ENCODE results near the gene WBP2. TPM values are rescaled to one million over a fixed set of nuclear protein-coding genes. Genes with fewer than 3 reads are reported as not detected.

The WBP2 gene
- total RNA-seq, 4 donors from 2014 or later: 63.5 to 79.7 (median 71.0) TPM

DNA sequence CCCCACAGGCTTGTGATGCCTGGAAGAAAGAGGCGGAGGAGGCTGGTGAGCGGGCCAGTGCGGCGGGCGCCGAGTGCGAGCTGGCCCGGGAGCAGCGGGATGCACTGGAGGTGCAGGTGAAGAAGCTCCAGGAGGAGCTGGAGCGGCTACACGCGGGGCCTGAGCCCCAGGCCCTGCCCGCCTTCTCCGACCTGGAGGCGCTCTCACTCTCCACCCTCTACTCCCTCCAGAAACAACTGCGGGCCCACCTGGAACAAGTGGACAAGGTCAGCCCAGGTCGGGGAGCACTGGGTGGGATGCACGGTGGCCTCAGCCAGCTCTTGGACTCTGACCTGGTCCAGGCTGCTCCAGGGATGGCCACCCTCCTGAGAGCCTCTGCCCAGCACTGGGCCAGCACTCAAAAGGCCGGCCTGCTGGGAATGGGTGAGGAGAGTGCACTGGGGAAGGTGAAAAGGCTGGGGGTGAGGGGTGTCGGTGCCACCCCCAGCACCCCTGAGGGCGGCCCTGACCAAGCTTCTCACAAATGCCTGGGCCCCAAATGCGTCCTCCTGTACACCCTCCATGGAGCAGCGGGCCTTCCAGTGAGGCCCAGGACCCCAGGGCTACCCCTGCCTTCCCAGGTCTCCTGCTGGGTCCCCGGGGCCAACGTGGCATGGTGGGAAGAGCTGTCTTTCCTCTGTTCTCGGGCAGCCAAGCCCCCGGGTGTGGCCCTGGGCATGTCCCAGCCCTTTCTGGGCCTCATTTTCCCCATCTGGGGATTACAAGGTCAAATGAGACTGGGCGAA lies 31.7 kb downstream of the WBP2 start:
- H3K4me3 ChIP-seq: no peak overlapping the region
- H3K27me3 ChIP-seq: no peaks in the 10 kb centered on the region
- H3K4me1 ChIP-seq: peaks cover 0 to 45% (median 13%) of the 10 kb centered on the region in 4 donors
- WGBS, 2 donors: 87% methylated on average over 26 of the region's 28 CpGs
- peaks cover 0 to 82% (median 35%) of the 10 kb centered on the region in 3 donors for H3K36me3 ChIP-seq
- H3K9me3 ChIP-seq: no peaks in the 10 kb centered on the region
- peak overlapping the region in 2 of 4 donors; percentile 46 to 60 for H3K27ac ChIP-seq
- TF ChIP-seq POLR2A (IDR thresholded peaks at IDR 0.05) (no peak), EP300 (IDR thresholded peaks at IDR 0.05) (no peak)
- TF ChIP-seq, protein P1, sequence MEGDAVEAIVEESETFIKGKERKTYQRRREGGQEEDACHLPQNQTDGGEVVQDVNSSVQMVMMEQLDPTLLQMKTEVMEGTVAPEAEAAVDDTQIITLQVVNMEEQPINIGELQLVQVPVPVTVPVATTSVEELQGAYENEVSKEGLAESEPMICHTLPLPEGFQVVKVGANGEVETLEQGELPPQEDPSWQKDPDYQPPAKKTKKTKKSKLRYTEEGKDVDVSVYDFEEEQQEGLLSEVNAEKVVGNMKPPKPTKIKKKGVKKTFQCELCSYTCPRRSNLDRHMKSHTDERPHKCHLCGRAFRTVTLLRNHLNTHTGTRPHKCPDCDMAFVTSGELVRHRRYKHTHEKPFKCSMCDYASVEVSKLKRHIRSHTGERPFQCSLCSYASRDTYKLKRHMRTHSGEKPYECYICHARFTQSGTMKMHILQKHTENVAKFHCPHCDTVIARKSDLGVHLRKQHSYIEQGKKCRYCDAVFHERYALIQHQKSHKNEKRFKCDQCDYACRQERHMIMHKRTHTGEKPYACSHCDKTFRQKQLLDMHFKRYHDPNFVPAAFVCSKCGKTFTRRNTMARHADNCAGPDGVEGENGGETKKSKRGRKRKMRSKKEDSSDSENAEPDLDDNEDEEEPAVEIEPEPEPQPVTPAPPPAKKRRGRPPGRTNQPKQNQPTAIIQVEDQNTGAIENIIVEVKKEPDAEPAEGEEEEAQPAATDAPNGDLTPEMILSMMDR (IDR thresholded peaks at IDR 0.05): no peak
- no peak for DNase-seq (ENCODE audit: low spot score in 2 of 2)

DNA sequence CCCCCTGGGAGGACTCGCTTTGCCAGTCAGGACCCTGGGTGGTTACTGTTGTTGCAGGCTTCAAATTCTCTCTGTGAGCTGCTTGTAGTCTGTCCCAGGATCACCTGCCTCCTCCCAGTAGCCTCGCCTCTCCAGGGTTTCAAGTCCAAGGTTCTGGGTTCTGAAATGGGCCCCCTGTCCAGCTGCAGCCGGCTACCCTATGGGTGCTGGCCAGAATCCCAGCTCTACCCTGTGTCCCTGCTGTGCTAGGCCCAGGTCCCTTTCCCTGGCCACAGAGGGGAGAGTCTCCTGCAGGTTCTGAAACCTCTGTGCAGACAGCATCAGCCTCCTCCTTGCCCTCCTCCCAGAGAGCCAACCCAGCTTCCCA lies 32.4 kb downstream of the WBP2 start:
- Histone ChIP-seq H3K27me3 (no peaks in the 10 kb centered on the region), H3K4me1 (peaks cover 0 to 39% (median 9%) of the 10 kb centered on the region in 4 donors), H3K27ac (peak overlapping the region in 2 of 4 donors; percentile 46 to 60), H3K9me3 (no peaks in the 10 kb centered on the region), H3K36me3 (peaks cover 0 to 87% (median 41%) of the 10 kb centered on the region in 3 donors), H3K4me3 (no peak overlapping the region)
- TF ChIP-seq POLR2A (IDR thresholded peaks at IDR 0.05): no peak
- TF ChIP-seq, protein P1 (IDR thresholded peaks at IDR 0.05): no peak
- TF ChIP-seq EP300 (IDR thresholded peaks at IDR 0.05): no peak
- DNase-seq (ENCODE audit: low spot score in 2 of 2): no peak
- WGBS, 2 donors: 83 to 88% methylated on average over 3 of the region's 3 CpGs

DNA sequence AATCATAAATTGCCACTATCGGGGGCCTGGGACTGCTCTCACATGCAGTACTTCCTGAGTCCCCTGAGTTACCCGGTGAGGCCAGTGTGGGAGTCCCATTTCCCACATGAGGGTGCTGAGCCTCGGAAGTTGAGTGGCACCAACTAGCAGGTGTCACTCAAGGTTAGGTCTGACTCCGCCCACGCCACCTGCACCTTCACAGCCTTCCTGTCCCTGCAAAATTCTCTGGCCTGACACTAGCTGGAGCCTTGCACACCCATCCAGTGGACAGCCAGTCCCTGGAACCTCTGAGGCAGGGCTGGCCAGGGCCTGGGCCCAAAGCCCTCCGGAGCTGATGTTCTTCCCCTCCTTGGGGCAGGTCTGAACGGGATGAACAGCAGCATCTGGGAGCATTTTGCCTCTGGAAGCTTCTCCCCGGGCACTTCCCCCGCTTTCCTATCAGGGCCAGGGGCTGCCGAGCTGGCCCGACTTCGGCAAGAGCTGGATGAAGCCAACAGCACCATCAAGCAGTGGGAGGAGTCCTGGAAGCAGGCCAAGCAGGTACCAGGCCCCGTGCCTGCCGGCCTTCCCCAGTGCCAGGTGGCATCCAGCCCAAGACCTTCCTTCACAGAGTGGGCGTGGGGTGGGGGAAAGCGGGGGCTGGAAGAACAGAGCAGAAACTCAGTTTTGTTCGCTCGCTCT lies 32.9 kb downstream of the WBP2 start:
- H3K27ac ChIP-seq: peak overlapping the region in 3 of 4 donors; percentile 45 to 60 (median 46)
- no peak for TF ChIP-seq EP300 (IDR thresholded peaks at IDR 0.05)
- TF ChIP-seq, protein P1 (IDR thresholded peaks at IDR 0.05): no peak
- no peak for TF ChIP-seq POLR2A (IDR thresholded peaks at IDR 0.05)
- no peaks in the 10 kb centered on the region for H3K9me3 ChIP-seq
- peaks cover 0 to 92% (median 46%) of the 10 kb centered on the region in 3 donors for H3K36me3 ChIP-seq
- no peak overlapping the region for H3K4me3 ChIP-seq
- no peak for DNase-seq (ENCODE audit: low spot score in 2 of 2)
- WGBS, 2 donors: 53 to 66% methylated on average over 12 to 18 of the region's 18 CpGs
- peaks cover 0 to 34% (median 4%) of the 10 kb centered on the region in 4 donors for H3K4me1 ChIP-seq
- no peaks in the 10 kb centered on the region for H3K27me3 ChIP-seq

DNA sequence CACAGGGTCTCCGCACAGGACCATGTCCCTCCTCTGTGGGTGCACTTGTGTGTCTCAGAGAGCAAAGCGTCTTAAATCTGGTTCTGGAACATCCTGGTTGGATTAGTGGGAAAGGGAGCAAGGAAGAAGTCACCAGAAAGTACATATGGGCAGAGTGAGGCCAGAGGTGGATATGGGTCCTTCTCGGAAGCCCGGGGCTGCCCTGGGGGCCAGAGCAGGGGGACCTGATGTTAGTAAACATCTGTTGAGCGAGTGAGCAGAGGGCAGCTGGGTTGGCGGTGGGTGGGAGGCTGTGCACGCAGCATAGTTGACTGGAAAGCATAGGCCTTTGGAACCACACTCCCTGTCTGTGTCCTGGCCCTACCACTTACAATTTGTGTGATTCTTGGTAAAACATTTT lies 33.6 kb downstream of the WBP2 start:
- DNase-seq (ENCODE audit: low spot score in 2 of 2): no peak
- Histone ChIP-seq H3K27ac (peak overlapping the region in 3 of 4 donors; percentile 36 to 46 (median 45)), H3K4me3 (no peak overlapping the region), H3K27me3 (no peaks in the 10 kb centered on the region), H3K4me1 (peaks cover 0 to 26% (median 0%) of the 10 kb centered on the region in 4 donors), H3K9me3 (no peaks in the 10 kb centered on the region), H3K36me3 (peaks cover 0 to 96% (median 52%) of the 10 kb centered on the region in 3 donors)
- TF ChIP-seq, protein P1 (IDR thresholded peaks at IDR 0.05): no peak
- TF ChIP-seq POLR2A (IDR thresholded peaks at IDR 0.05): no peak
- no peak for TF ChIP-seq EP300 (IDR thresholded peaks at IDR 0.05)
- WGBS, 2 donors: 72 to 78% methylated on average over 7 of the region's 7 CpGs
